GM12892 (cell line): ENCODE results near the gene NTN1.

Experiments used
- POLR2A ChIP-seq: IDR thresholded peaks from 2 replicates; pipeline ENCODE4 v1.6.1; 2011; ENCODE audit warnings: low read depth, low read length, control low read depth
- POLR2AphosphoS5 ChIP-seq: IDR thresholded peaks from 2 replicates; pipeline ENCODE4 v1.6.1; 2011; ENCODE audit warnings: low read depth, low read length, control low read depth

DNA sequence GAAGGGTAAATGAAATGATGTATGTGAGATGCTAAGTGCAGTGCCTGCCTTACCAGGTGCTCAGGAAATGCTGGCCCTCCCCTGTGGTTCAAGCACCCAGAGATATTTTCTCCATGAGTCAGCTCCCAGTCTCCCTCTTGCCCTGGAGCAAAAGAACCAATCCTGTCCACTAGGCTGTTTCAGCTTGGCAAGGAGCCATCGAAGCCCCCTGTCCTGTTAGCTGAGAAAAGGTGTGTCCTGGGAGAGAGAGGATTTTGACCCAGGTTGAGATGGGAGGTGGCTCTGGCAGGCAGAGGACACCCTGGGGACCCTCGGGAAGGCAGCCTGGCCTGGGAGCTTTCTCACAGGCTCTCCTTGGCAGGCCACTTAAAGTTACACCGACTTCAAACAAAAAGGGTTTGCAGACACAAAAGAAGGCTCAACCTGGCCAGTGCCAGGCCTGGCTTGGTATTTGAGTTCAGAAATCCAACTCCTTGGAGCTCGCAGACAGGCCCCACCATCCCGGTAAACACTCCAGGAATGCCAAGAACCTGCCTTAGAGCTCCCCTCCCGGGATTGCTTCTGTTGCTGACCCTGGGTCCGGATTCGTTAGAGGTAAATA, 29.6 kb downstream of the NTN1 start:
- TF ChIP-seq POLR2A (no peak), POLR2AphosphoS5 (no peak)
